MM.1S (cell line): ENCODE results near the gene BRD1.

Experiments
- DNase-seq: peaks from one replicate; pipeline ENCODE4 v3.0.0-alpha.2; 2015
- H2AFZ ChIP-seq: fragments of 300-600 bp; sonication (generic); 2 replicates; pipeline ENCODE4 v1.6.0; 2016; ENCODE audit warnings: antibody characterized with exemption, low read length
- H3F3A ChIP-seq: fragments of 300-600 bp; sonication (generic); 2 replicates; pipeline ENCODE4 v1.6.1; 2016; ENCODE audit warnings: mild to moderate bottlenecking, antibody characterized with exemption, low read length, moderate library complexity, mixed read lengths; ENCODE audit not compliant: insufficient read depth
- H3K27ac ChIP-seq: fragments of 300-600 bp; sonication (generic); 2 replicates; pipeline ENCODE4 v1.5.1; 2016; ENCODE audit warnings: mild to moderate bottlenecking, low read length
- H3K27me3 ChIP-seq: fragments of 300-600 bp; sonication (generic); replicated peaks from 2 replicates; pipeline ENCODE4 v1.6.0; 2016; ENCODE audit warnings: low read length; ENCODE audit not compliant: insufficient read depth
- H3K36me3 ChIP-seq: fragments of 300-600 bp; sonication (generic); replicated peaks from 2 replicates; pipeline ENCODE4 v1.6.1; 2016; ENCODE audit warnings: mild to moderate bottlenecking, low read length, mixed read lengths; ENCODE audit not compliant: insufficient read depth
- H3K4me1 ChIP-seq: fragments of 300-600 bp; sonication (generic); 2 replicates; pipeline ENCODE4 v1.6.1; 2016; ENCODE audit warnings: low read length, mixed read lengths
- H3K4me2 ChIP-seq: fragments of 300-600 bp; sonication (generic); 2 replicates; pipeline ENCODE4 v1.6.0; 2016; ENCODE audit warnings: low read depth, low read length
- H3K4me3 ChIP-seq: fragments of 300-600 bp; sonication (generic); 2 replicates; pipeline ENCODE4 v1.5.1; 2016; ENCODE audit warnings: low read length, mixed read lengths
- H3K79me2 ChIP-seq: fragments of 300-600 bp; sonication (generic); 2 replicates; pipeline ENCODE4 v1.6.1; 2016; ENCODE audit warnings: mixed run types, low read length, mixed read lengths
- H3K9ac ChIP-seq: fragments of 300-600 bp; sonication (generic); 2 replicates; pipeline ENCODE4 v1.6.1; 2016; ENCODE audit warnings: low read length, mixed read lengths
- H3K9me2 ChIP-seq: fragments of 300-600 bp; sonication (generic); replicated peaks from 2 replicates; pipeline ENCODE4 v1.6.1; 2016; ENCODE audit warnings: mild to moderate bottlenecking, low read length, mixed read lengths; ENCODE audit not compliant: insufficient read depth
- H3K9me3 ChIP-seq: fragments of 300-600 bp; sonication (generic); replicated peaks from 2 replicates; pipeline ENCODE4 v1.6.1; 2016; ENCODE audit warnings: mild to moderate bottlenecking, low read length, mixed read lengths; ENCODE audit not compliant: insufficient read depth
- H4K20me1 ChIP-seq: fragments of 300-600 bp; sonication (generic); 2 replicates; pipeline ENCODE4 v1.6.1; 2016; ENCODE audit warnings: mild to moderate bottlenecking, low read length, moderate library complexity, mixed read lengths; ENCODE audit not compliant: insufficient read depth
- EZH2 ChIP-seq: fragments of 300-600 bp; sonication (generic); optimal IDR thresholded peaks from 2 replicates; pipeline ENCODE3; 2017; ENCODE audit warnings: low read depth, mild to moderate bottlenecking, antibody characterized with exemption, low read length, mixed read lengths
- EZH2phosphoT487 ChIP-seq: fragments of 300-600 bp; sonication (generic); IDR thresholded peaks from 2 replicates; pipeline ENCODE4 v1.6.1; 2018; ENCODE audit warnings: antibody characterized with exemption, low read length
- TF ChIP-seq, protein P1 (sequence below): fragments of 300-600 bp; sonication (generic); IDR thresholded peaks from 2 replicates; pipeline ENCODE4 v1.5.1; 2016; ENCODE audit warnings: antibody characterized with exemption, low read length, mixed read lengths

Gene BRD1

DNA sequence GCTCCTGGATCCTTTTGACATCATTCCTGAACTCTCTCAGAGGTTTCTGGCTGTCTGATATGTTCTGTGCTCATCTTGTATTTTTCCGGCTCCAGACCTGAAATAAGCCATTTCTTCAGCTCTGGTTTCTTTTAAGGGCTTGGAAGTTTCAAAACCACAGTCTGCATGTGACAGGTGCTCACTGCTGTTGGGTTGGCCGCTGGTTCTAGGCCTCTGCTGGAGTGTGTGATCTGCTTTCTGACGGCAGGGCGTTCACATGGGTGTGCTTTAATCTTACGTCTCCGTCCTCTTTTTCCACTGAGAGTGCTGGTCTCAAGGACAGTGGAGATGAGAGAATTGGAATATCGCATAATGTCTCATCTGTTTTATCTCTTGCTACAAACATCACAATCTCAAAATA lies 36.3 kb upstream of the BRD1 start:
- Histone ChIP-seq H3K79me2 (peaks cover 98% of the 10 kb centered on the region), H2AFZ (no peak overlapping the region), H3K4me1 (no peaks in the 10 kb centered on the region), H3K4me2 (no peak overlapping the region), H3K36me3 (no peaks in the 10 kb centered on the region), H3K27ac (no peak overlapping the region), H3K9ac (no peak overlapping the region), H3F3A (no peaks in the 10 kb centered on the region), H3K27me3 (no peaks in the 10 kb centered on the region), H3K4me3 (no peak overlapping the region), H4K20me1 (peaks cover 2% of the 10 kb centered on the region; the same call in 1 of the 2 replicates), H3K9me2 (no peaks in the 10 kb centered on the region), H3K9me3 (no peaks in the 10 kb centered on the region)
- DNase-seq, result no peak
- TF ChIP-seq EZH2phosphoT487 (no peak), EZH2 (no peak)
- TF ChIP-seq, protein P1, sequence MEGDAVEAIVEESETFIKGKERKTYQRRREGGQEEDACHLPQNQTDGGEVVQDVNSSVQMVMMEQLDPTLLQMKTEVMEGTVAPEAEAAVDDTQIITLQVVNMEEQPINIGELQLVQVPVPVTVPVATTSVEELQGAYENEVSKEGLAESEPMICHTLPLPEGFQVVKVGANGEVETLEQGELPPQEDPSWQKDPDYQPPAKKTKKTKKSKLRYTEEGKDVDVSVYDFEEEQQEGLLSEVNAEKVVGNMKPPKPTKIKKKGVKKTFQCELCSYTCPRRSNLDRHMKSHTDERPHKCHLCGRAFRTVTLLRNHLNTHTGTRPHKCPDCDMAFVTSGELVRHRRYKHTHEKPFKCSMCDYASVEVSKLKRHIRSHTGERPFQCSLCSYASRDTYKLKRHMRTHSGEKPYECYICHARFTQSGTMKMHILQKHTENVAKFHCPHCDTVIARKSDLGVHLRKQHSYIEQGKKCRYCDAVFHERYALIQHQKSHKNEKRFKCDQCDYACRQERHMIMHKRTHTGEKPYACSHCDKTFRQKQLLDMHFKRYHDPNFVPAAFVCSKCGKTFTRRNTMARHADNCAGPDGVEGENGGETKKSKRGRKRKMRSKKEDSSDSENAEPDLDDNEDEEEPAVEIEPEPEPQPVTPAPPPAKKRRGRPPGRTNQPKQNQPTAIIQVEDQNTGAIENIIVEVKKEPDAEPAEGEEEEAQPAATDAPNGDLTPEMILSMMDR, result no peak

DNA sequence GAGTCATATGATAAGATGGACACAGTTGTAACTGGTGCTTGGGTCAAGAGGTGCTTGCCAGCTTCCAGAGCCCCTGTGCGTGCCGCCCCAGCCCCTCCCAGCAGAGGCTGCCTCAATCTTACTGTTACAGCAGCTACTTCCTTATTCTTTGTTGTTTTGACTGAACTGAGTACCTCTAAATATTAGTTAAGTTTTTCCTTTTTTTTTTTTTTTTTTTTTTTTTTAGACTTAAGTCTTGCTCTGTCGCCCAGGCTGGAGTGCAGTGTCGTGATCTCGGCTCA lies 34.8 kb upstream of the BRD1 start:
- TF ChIP-seq EZH2phosphoT487, result no peak
- TF ChIP-seq, protein P1, result no peak
- DNase-seq, result no peak
- H3K9ac ChIP-seq, result no peak overlapping the region
- no peaks in the 10 kb centered on the region for H3K9me3 ChIP-seq
- H3K9me2 ChIP-seq, result no peaks in the 10 kb centered on the region
- H3K4me3 ChIP-seq, result no peak overlapping the region
- H3K4me2 ChIP-seq, result no peak overlapping the region
- H3K79me2 ChIP-seq, result peaks cover 98% of the 10 kb centered on the region
- H3K27me3 ChIP-seq, result no peaks in the 10 kb centered on the region
- H3K27ac ChIP-seq, result no peak overlapping the region
- no peaks in the 10 kb centered on the region for H3K4me1 ChIP-seq
- peaks cover 2% of the 10 kb centered on the region; the same call in 1 of the 2 replicates for H4K20me1 ChIP-seq
- no peak overlapping the region for H2AFZ ChIP-seq
- H3F3A ChIP-seq, result no peaks in the 10 kb centered on the region
- no peaks in the 10 kb centered on the region for H3K36me3 ChIP-seq

DNA sequence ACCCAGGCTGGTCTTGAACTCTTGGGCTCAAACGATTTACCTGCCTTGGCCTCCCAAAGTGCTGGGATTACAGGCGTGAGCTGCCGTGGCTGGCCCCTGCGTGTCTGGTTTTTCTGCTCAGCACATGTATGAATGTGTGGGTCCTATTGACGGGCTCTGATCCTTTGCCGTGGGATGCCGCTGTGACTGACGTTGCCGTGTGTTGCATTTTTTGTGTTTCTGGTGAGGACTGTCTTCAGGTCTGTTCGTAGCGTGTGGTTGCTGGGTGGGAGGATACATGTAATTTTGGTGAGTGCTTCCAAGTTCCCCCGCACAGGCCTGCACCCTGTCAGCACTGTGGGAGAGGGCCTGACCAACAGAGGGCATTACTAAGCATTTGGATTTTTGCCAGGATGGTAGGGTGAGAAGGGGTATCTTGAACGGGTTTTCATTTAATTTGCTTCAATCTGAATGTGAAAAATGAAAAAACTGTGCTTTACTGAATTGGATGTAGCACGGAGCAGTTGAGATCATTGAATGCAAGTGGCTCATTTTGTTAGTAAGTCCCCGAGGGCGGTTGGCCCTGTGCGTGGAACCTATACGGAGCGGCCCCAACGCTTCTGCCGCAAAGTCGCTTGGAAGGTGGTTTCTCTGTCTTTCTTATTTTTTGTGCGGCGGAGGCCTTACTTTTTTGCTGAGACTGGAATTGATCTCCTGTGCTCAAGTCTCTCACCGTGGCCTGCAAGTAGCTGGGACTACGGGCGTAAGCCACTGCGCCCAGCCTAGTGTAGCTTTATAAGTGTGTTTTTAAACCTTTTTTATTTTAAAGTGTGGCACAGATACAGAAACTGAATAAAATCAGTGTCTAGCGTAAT lies 34.2 kb upstream of the BRD1 start:
- DNase-seq, result no peak
- Histone ChIP-seq H3K27ac (no peak overlapping the region), H3K79me2 (peaks cover 98% of the 10 kb centered on the region), H3K27me3 (no peaks in the 10 kb centered on the region), H4K20me1 (peaks cover 7% of the 10 kb centered on the region; the same call in 1 of the 2 replicates), H3K9ac (no peak overlapping the region), H3K9me2 (no peaks in the 10 kb centered on the region), H3K36me3 (no peaks in the 10 kb centered on the region), H2AFZ (no peak overlapping the region), H3F3A (no peaks in the 10 kb centered on the region), H3K4me1 (no peaks in the 10 kb centered on the region), H3K4me2 (no peak overlapping the region), H3K4me3 (no peak overlapping the region), H3K9me3 (no peaks in the 10 kb centered on the region)
- TF ChIP-seq, protein P1, result no peak
- TF ChIP-seq EZH2 (no peak), EZH2phosphoT487 (no peak)
